GM19240 (cell line): ENCODE data around the gene WDR62.

Source experiments
- DNase-seq: peaks from one replicate; pipeline ENCODE4 v3.0.0; 2011; ENCODE audit warnings: low spot score; ENCODE audit not compliant: insufficient read length

The WDR62 gene

GRCh38 chr19:36139473-36140303 lies 85.0 kb downstream of the WDR62 start, which contains the start of gene CAPNS1:
Gene CAPNS1 (plus strand): TSS chr19:36140066. CDS start chr19:36141012, 946 bp downstream.
- DNase-seq: peak; percentile 96

- DNase-seq: peak; percentile 73
Observed at GRCh38 chr19:36140304-36141038, 85.8 kb downstream of the WDR62 start.

- peak; percentile 89 for DNase-seq
Observed at GRCh38 chr19:36141039-36141927, 86.6 kb downstream of the WDR62 start.

GRCh38 chr19:36142046-36142445 lies 87.3 kb downstream of the WDR62 start:
- DNase-seq: no peak

GRCh38 chr19:36142496-36142895 lies 87.8 kb downstream of the WDR62 start:
- DNase-seq: no peak

- DNase-seq: no peak
Observed at GRCh38 chr19:36144624-36145023, 89.9 kb downstream of the WDR62 start.

- no peak for DNase-seq
Observed at GRCh38 chr19:36149673-36150406, 95.1 kb downstream of the WDR62 start.

- no peak for DNase-seq
Observed at GRCh38 chr19:36150586-36150985, 95.9 kb downstream of the WDR62 start.

GRCh38 chr19:36151144-36152018 lies 96.7 kb downstream of the WDR62 start:
- no peak for DNase-seq

- no peak for DNase-seq
Observed at GRCh38 chr19:36152019-36152351, 97.3 kb downstream of the WDR62 start.

- DNase-seq: no peak
Observed at GRCh38 chr19:36152352-36153091, 97.8 kb downstream of the WDR62 start, which contains the start of gene COX7A1. Gene COX7A1 (minus strand): TSS chr19:36152447. CDS start chr19:36152407, 40 bp downstream.

GRCh38 chr19:36153126-36153525 lies 98.4 kb downstream of the WDR62 start:
- DNase-seq: no peak
